Common myeloid progenitor, CD34-positive (primary cell): Measurements from ENCODE around the gene BIRC7.

Experiments
- CTCF ChIA-PET: fragments of 350-600 bp; sonication (Branson Sonifier 250); formaldehyde crosslinking; loops from one replicate; lab custom pipeline; 2021; ENCODE audit warnings: antibody characterized with exemption; lab: Charles Lee
- POLR2A ChIA-PET: fragments of 350-600 bp; sonication (Branson Sonifier 250); formaldehyde crosslinking; loops from one replicate; lab custom pipeline; 2021; ENCODE audit warnings: antibody characterized with exemption; lab: Charles Lee
- DNase-seq, 3 donors: peaks; one replicate each; pipeline versions ENCODE4 v3.0.0 to v3.0.0-alpha.2; 2013
- H3K27ac ChIP-seq, 2 experiments: 1 replicate in 1 of 2; 2 replicates in 1 of 2; pipeline ENCODE4 v1.7.0; 2013; ENCODE audit warnings: inconsistent platforms in 2 of 2, low read length in 2 of 2, mild to moderate bottlenecking in 2 of 2, low read depth in 1 of 2, moderate library complexity in 1 of 2; ENCODE audit not compliant: severe bottlenecking in 2 of 2, insufficient read depth in 1 of 2, poor library complexity in 1 of 2
- H3K27me3 ChIP-seq, 5 experiments: replicated peaks in 2 of 5; 1 replicate in 3 of 5; 2 replicates in 2 of 5; pipeline versions ENCODE4 v1.6.1 to v1.7.0; 2013; ENCODE audit warnings: low read length in 4 of 5, mild to moderate bottlenecking in 2 of 5, moderate library complexity in 2 of 5, inconsistent platforms in 1 of 5; ENCODE audit not compliant: insufficient read depth in 5 of 5, control insufficient read depth in 4 of 5
- H3K36me3 ChIP-seq, 4 experiments: 1 replicate in 2 of 4; 2 replicates in 2 of 4; pipeline versions ENCODE4 v1.6.1 to v1.7.0; 2013; ENCODE audit warnings: low read length in 3 of 4, control low read depth in 1 of 4, mild to moderate bottlenecking in 1 of 4; ENCODE audit not compliant: control insufficient read depth in 4 of 4, insufficient read depth in 4 of 4
- H3K4me1 ChIP-seq, 4 experiments: 1 replicate in 3 of 4; 2 replicates in 1 of 4; pipeline versions ENCODE4 v1.6.1 to v1.7.1; 2013; ENCODE audit warnings: low read length in 3 of 4, mild to moderate bottlenecking in 3 of 4, control low read depth in 1 of 4, inconsistent platforms in 1 of 4, moderate library complexity in 1 of 4; ENCODE audit not compliant: control insufficient read depth in 4 of 4, insufficient read depth in 4 of 4; ENCODE audit errors: control extremely low read depth in 1 of 4
- H3K4me3 ChIP-seq, 7 experiments: 1 replicate in 4 of 7; 2 replicates in 3 of 7; pipeline versions ENCODE4 v1.5.1 to v1.7.0; 2013; ENCODE audit warnings: mild to moderate bottlenecking in 7 of 7, low read length in 6 of 7, moderate library complexity in 6 of 7, inconsistent platforms in 2 of 7, low read depth in 2 of 7, control low read depth in 1 of 7; ENCODE audit not compliant: insufficient read depth in 4 of 7, control insufficient read depth in 1 of 7; ENCODE audit errors: extremely low read depth in 1 of 7
- H3K9me3 ChIP-seq, 5 experiments: 1 replicate in 4 of 5; 2 replicates in 1 of 5; pipeline versions ENCODE4 v1.6.1 to v1.7.1; 2013; ENCODE audit warnings: low read length in 4 of 5, mild to moderate bottlenecking in 2 of 5, inconsistent platforms in 1 of 5, low read depth in 1 of 5, moderate library complexity in 1 of 5; ENCODE audit not compliant: control insufficient read depth in 4 of 5, insufficient read depth in 2 of 5; ENCODE audit errors: control extremely low read depth in 1 of 5
- WGBS: methylation state at CpG from one replicate; pipeline ENCODE4 v1.1.5; 2013; ENCODE audit not compliant: insufficient coverage; 5-methylcytosine and 5-hydroxymethylcytosine counted together

Gene BIRC7

DNA sequence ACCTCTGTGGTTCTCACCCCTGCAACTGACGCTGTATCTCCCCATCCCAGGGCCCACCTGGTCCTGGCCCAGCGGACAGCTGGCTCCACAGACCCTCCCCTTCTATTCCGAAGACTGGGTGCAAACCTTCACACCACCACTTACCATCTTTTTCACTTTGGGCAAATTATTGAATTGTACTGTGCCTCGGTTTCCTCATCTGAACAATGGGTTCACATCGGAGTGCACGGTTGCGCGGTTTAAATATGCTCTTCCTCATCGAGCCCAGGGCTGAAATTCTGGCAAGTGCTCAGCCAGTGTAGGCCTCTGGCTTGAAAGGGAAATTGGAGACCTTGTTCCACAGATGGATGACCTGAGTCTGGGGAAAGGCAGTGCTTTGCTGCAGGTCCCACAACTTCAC lies 34.0 kb downstream of the BIRC7 start:
- no peak for DNase-seq
- Histone ChIP-seq H3K9me3 (no peaks in the 10 kb centered on the region), H3K27ac (no peak overlapping the region), H3K36me3 (no peaks in the 10 kb centered on the region), H3K4me3 (no peak overlapping the region), H3K4me1 (peaks cover 0 to 20% (median 13%) of the 10 kb centered on the region in 4 experiments), H3K27me3 (peaks cover 0 to 36% (median 9%) of the 10 kb centered on the region in 5 experiments)
- ChIA-PET CTCF (no interaction called here), POLR2A (no interaction called here)
- 96% methylated on average over 9 of the region's 9 CpGs for WGBS

DNA sequence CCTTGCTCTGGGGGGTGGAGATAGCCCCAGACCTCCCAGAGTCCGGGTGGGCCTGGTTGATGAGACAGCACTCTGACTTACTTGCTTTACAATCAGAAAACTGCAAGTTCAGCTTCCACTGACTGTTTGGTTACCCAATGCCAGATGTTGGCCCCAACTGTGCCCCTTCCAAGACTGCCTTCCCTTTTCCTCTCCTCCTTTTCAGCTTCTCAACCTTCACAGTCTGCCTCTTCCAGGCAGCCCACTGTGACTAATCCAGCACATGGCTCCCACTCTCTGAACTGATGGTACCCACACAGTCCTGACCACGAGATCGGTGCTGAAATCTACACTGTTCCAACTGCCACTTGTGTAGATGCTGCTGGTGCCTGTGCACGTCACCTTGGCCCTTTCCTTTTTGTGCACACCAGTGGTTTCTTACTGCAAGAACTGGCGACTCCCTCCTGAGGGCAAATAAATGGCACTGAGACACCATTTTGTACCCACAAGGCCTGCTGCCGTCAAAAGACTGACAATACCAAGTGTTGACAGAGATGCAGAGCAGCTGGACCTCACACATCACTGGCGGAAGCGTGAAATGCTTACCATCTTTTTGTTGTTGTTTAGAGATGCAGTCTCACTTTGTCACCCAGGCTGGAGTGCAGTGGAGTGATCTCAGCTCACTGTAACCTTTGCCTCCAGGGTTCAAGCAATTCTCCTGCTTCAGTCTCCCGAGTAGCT lies 35.1 kb downstream of the BIRC7 start:
- Histone ChIP-seq H3K4me3 (no peak overlapping the region), H3K36me3 (peaks cover 0 to 4% (median 2%) of the 10 kb centered on the region in 4 experiments), H3K4me1 (peaks cover 0 to 20% (median 14%) of the 10 kb centered on the region in 4 experiments), H3K27me3 (peaks cover 0 to 28% (median 9%) of the 10 kb centered on the region in 5 experiments), H3K9me3 (no peaks in the 10 kb centered on the region), H3K27ac (no peak overlapping the region)
- whole genome bisulfite sequencing: 98% methylated on average over 9 of the region's 9 CpGs
- ChIA-PET CTCF (interaction anchor here (1.0 kb wide), 1 partner anchor 46 kb away, joined by 3 read pairs; no protein-coding TSS in a partner anchor), POLR2A (no interaction called here)
- DNase-seq: no peak

GRCh38 chr20:63272105-63273058 lies 36.7 kb downstream of the BIRC7 start, which contains the start of gene ARFGAP1:
Gene ARFGAP1, plus strand, starts transcription at chr20:63272813. Its CDS starts 2,768 bp downstream, at chr20:63275581.
- Histone ChIP-seq H3K36me3 (peaks cover 0 to 20% (median 16%) of the 10 kb centered on the region in 4 experiments), H3K27me3 (peaks cover 0 to 22% (median 9%) of the 10 kb centered on the region in 5 experiments), H3K9me3 (no peaks in the 10 kb centered on the region), H3K27ac (peak within 1 kb of the TSS; percentile 50 to 89), H3K4me3 (peak within 1 kb of the TSS; percentile 59 to 93 (median 79)), H3K4me1 (peaks cover 0 to 20% (median 14%) of the 10 kb centered on the region in 4 experiments)
- 1% methylated on average over 79 of the region's 97 CpGs for WGBS
- ChIA-PET CTCF (interaction anchor here (1.0 to 1.2 kb wide), 3 partner anchors 16 to 48 kb away, joined by 3 to 6 read pairs (median 4); no protein-coding TSS in a partner anchor), POLR2A (interaction anchor here (0.6 to 1.1 kb wide), 2 partner anchors 19 to 47 kb away, joined by 3 to 6 read pairs; no protein-coding TSS in a partner anchor)
- DNase-seq: peak; percentile 90 to 95 (median 92)

GRCh38 chr20:63273059-63273579 lies 37.4 kb downstream of the BIRC7 start:
- H3K27me3 ChIP-seq: peaks cover 0 to 15% (median 7%) of the 10 kb centered on the region in 5 experiments
- peak overlapping the region; percentile 59 to 93 (median 79) for H3K4me3 ChIP-seq
- H3K27ac ChIP-seq: peak overlapping the region; percentile 50 to 89
- ChIA-PET POLR2A (interaction anchor here (1.1 kb wide), 1 partner anchor 20 kb away, joined by 3 read pairs; no protein-coding TSS in a partner anchor), CTCF (interaction anchor here (1.0 to 1.2 kb wide), 2 partner anchors 16 to 49 kb away, joined by 4 to 6 read pairs; no protein-coding TSS in a partner anchor)
- H3K36me3 ChIP-seq: peaks cover 0 to 27% (median 22%) of the 10 kb centered on the region in 4 experiments
- 0% methylated on average over 13 of the region's 37 CpGs for WGBS
- no peaks in the 10 kb centered on the region for H3K9me3 ChIP-seq
- peaks cover 0 to 20% (median 14%) of the 10 kb centered on the region in 4 experiments for H3K4me1 ChIP-seq
- peak in 1 of 3 donors; percentile 21 for DNase-seq

GRCh38 chr20:63273635-63274380 lies 38.1 kb downstream of the BIRC7 start:
- H3K27me3 ChIP-seq: peaks cover 0 to 8% (median 4%) of the 10 kb centered on the region in 5 experiments
- peak overlapping the region in 6 of 7 experiments; percentile 70 to 93 (median 82) for H3K4me3 ChIP-seq
- peaks cover 0 to 20% (median 14%) of the 10 kb centered on the region in 4 experiments for H3K4me1 ChIP-seq
- WGBS: 53% methylated on average over 17 of the region's 20 CpGs
- peaks cover 0 to 34% (median 25%) of the 10 kb centered on the region in 4 experiments for H3K36me3 ChIP-seq
- ChIA-PET POLR2A (no interaction called here), CTCF (interaction anchor here (1.0 kb wide), 1 partner anchor 15 kb away, joined by 4 read pairs; no protein-coding TSS in a partner anchor)
- peak overlapping the region in 1 of 2 experiments; percentile 89 for H3K27ac ChIP-seq
- no peaks in the 10 kb centered on the region for H3K9me3 ChIP-seq
- no peak for DNase-seq
